HG02943 (cell line): ENCODE data around the gene COG2.
"Not testable (repeated sequence)": the region's sequence is repeated elsewhere in the genome, so short reads cannot be mapped to it uniquely, and the experiment has no call there.

Experiments used
- ATAC-seq: cut with Tn5 transposase; IDR thresholded peaks from one replicate; pipeline ENCODE4 v1.9.1; 2021; ENCODE audit warnings: mild to moderate bottlenecking, low read depth, moderate library complexity; ENCODE audit not compliant: unreplicated experiment

COG2 gene

DNA sequence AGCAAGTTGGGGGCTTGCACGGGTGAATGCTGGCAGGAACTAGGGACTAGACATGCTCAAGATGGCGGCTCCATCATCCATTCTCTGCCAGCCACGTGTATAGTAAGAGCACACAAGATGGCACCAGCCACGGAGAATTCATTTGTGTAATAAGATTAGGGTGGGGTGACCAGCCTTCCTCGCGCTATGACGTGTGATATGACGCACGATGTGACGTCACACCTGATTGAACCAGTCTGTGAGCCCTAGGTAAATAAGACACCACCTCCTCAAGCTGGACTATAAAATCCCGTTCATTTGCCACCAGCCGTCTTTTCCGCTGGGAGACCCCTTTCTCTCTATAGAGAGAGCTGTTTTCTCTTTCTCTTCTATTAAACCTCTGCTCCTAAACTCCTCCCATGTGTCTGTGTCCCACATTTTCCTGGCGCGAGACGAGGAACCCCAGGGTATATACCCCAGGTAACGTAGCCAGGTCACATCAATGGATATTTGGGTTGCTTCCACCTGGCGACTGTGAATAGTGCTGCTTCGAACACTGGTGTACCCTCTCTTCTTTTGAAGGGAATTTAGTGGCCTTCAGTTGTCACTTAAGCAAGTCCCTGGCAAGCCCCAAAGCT, 18.1 kb upstream of the COG2 start:
- no peak for ATAC-seq

DNA sequence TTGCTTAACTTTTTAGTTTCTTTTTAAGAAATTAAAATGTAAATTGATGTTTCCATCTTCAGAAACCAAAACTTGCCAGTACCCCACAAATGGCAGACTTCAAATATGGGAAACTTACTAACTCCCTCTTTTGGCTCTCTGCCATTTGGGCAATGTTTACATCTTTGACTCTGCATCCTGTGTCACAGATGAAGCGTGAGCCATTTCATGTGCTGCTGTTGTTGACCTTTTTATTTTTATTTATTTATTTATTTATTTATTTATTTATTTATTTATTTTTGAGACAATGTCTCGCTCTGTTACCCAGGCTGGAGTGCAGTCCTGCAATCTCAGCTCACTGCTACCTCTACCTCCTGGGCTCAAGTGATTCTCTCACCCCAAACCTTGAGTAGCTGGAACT, 16.0 kb upstream of the COG2 start:
- ATAC-seq, result no peak

DNA sequence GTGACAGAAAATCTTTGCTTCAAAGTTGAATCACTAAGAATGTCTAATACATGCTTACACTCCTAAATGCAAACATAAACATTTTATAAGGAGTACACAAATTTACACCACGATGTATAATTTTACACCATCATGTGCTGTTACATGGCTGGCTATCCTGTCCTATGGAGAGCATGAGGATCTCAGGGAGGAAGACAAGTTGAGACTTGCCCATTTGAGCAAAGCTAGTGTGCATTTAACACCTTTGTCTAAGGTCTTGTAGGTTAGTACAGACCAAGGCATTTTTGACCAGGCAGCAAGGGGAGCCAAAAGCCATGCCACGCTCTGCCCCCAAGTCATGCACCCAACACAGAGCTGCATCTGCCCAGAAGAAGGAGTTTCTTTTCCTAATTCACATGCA, 14.5 kb upstream of the COG2 start:
- no peak for ATAC-seq

DNA sequence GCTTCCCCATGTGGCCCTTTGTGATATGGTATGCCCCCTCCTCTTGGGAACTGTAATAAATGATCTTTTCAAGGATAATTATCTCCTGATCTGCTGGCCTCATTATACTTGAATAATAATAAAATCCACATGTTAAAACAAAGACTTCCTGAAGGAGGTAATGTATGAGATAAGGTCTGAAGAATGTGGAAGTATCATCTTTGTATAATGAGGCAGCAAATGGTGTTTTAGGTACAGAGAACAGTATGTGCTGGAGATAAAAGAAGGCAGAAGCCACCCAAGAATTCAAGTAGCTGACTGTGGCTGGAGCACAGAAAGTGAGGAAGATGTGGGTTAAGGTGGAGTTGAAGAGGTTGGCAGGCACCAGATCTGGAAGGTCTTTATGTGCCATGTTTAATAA, 12.8 kb upstream of the COG2 start:
- no peak for ATAC-seq

GRCh38 chr1:230631477-230631876, 10.8 kb upstream of the COG2 start:
- ATAC-seq, result no peak

- ATAC-seq, result no peak
Observed at GRCh38 chr1:230632273-230632873, 9.9 kb upstream of the COG2 start.

DNA sequence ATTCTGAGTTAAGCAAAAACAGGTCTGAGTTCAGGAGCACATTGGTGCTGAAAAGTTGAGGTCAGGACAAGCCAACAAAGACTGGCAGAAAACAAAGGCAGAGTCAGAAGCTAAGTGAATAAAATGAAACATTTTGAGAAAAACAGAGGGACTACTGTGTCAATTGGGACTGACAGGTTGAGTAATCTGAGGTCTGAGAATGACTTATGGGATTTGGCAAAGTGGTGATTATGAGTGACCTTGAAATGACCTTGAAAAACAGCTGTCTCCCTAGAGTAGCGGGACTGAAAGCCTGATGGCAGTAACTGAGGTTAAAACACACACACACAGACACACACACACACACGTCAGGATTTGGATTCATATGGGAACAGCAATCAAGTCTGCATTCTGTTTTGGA, 8.8 kb upstream of the COG2 start:
- no peak for ATAC-seq

DNA sequence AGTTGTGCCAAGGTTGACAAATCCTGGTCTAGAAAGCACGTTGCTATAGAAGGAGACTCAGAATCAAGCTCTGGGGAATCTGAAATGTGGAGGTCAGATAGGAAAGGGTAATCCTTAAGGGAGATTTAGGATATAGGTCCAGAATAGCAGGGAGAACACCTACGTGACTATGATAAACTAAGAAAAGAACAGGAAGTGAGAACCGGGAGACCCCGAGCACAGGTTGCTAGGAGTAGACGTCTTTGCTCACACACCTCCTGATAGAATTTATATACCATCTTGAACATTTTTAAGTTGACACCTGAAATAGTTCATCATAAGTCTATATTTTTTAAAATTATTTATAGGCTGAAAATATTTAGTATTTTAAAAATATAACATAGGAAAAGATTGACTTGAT, 7.9 kb upstream of the COG2 start:
- ATAC-seq, result no peak

DNA sequence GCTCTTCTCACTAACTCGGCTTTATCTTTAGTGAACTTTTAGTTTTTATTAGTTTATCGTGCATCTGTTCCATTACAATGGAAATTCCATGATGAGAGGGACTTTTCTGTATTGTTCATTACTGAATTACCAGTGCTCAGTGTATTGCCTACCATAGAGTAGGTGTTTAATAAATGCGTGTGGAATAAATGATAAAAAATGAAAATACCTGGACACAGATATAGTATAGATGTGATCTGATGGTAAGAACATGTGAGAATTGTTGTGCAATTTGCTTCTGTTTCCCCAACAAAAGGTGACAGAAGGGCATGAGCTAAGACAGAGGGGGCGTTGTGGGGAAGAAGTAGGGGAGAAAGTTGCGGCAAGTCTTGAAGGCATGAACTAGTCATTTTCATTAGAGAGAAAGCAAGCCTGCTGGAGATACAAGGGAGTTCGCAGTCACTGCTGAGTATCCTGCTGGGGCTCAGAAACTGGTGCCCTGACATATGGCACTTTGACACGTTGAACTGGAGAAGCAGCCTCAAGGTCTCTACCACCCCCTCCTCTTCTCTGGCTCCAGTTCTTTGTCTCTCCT, 5.6 kb upstream of the COG2 start:
- ATAC-seq, result no peak

GRCh38 chr1:230639714-230640209, 2.5 kb upstream of the COG2 start:
- ATAC-seq, result no peak

DNA sequence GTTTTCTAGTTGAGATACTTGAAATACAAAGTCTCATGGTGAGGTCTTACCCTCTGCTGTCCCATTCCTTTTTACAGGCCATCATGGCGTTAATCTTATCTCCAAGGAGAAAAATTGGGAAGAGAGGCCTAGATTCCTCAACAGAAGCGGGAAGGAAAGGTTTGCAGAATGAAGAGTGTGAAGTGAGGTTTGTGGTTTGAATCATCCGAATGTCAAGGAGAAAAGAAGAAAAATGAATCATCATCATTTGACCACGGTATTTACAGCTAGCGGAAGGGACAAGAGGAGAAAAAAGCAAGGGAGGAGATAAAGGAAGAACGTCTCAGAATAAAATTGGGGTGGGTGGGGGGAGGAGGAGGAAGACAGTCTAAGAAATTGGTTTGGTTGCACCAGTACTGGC, 935 bp upstream of the COG2 start:
- no peak for ATAC-seq

GRCh38 chr1:230641900-230642262, 400 bp upstream of the COG2 start:
- no peak for ATAC-seq

GRCh38 chr1:230643908-230644307, 1.6 kb downstream of the COG2 start:
- ATAC-seq, result no peak

GRCh38 chr1:230646710-230647302, 4.5 kb downstream of the COG2 start:
- no peak for ATAC-seq

GRCh38 chr1:230647321-230647720, 5.0 kb downstream of the COG2 start:
- no peak for ATAC-seq

GRCh38 chr1:230648114-230648513, 5.8 kb downstream of the COG2 start:
- ATAC-seq, result no peak

DNA sequence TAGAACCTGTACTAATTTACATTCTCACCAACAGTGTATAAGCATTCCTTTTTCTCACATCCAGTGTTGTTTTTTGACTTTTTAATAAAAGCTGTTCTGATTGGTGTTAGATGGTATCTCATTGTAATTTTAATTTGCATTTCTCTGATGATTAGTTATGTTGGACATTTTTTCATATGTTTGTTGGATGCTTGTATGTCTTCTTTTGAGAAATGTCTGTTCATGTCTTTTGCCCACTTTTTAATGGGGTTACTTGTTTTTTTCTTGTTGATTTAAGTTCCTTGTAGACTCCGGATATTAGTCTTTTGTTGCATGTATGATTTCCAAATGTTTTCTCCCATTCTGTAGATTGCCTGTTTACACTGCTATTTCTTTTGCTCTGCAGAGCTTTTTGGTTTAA, 8.0 kb downstream of the COG2 start:
- no peak for ATAC-seq

GRCh38 chr1:230651235-230651634, 9.0 kb downstream of the COG2 start:
- no peak for ATAC-seq

DNA sequence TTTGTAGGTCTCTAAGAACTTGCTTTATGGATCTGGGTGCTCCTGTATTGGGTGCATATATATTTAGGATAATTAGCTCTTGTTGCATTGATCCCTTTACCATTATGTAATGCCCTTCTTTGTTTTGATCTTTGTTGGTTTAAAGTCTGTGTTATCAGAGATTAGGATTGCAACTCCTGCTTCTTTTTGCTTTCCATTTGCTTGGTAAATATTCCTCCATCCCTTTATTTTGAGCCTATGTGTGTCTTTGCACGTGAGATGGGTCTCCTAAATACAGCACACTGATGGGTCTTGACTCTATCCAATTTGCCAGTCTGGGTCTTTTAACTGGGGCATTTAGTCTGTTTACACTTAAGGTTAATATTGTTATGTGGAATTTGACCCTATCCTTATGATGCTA, 14.4 kb downstream of the COG2 start:
- ATAC-seq, result not testable (repeated sequence)

DNA sequence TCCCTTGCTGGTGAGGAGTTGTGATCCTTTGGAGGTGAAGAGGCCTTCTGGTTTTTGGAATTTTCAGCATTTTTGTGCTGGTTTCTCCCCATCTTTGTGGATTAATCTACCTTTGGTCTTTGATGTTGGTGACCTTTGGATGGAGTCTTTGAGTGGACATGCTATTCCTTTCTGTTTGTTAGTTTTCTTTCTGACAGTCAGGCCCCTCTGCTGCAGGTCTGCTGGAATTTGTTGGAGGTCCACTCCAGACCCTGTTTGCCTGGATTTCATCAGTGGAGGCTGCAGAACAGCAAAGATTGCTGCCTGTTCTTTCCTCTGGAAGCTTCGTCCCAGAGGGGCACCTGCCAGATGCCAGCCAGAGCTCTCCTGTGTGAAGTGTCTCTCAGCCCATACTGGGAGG, 15.8 kb downstream of the COG2 start:
- ATAC-seq, result not testable (repeated sequence)

- no peak for ATAC-seq
Observed at GRCh38 chr1:230658691-230659090, 16.4 kb downstream of the COG2 start.

DNA sequence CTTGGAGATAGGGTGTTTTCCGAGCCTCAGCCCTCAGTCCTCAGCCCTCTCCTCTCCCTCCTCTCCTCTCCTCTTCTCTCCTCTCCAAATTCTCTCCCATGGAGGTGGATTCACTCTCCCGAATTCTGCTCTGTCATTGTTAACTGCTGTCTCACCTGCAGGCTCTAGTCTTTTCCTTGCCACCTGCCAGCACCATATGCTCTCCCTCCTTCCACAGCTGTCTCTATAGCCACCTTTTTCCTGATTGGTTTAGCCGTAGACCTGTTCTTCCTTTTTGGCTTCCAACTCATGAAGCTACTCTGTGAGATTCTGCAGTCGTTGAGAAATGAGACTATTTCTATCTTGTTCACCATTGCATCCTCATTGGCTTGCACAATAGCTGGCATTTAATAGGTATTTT, 19.7 kb downstream of the COG2 start:
- ATAC-seq, result no peak
